ENCODE results near the gene ANXA10.

DNA sequence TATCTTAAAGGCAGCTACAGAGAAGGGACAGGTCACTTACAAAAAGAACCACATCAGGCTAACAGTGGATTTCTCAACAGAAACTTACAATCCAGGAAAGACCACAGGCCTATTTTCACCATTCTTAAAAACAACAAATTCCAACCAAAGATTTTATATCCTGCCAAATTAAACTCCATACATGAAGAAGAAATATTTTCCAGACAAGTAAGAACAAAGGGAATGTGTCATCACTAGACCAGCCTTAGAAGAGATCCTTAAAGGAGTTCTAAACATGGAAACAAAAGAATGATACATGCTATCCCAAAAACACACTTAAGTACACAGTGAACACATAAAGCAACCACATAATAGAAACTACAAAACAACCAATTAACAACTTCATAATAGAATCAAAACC lies 105.6 kb downstream of the ANXA10 start:
- TF ChIP-seq NRF1 (IDR thresholded peaks at IDR 0.05; ENCODE audit: low read depth, low read length) (no peak), FOXJ3 (CRISPR knock-in tag; IDR thresholded peaks at IDR 0.05) (no peak)
- TF ChIP-seq, protein P1, sequence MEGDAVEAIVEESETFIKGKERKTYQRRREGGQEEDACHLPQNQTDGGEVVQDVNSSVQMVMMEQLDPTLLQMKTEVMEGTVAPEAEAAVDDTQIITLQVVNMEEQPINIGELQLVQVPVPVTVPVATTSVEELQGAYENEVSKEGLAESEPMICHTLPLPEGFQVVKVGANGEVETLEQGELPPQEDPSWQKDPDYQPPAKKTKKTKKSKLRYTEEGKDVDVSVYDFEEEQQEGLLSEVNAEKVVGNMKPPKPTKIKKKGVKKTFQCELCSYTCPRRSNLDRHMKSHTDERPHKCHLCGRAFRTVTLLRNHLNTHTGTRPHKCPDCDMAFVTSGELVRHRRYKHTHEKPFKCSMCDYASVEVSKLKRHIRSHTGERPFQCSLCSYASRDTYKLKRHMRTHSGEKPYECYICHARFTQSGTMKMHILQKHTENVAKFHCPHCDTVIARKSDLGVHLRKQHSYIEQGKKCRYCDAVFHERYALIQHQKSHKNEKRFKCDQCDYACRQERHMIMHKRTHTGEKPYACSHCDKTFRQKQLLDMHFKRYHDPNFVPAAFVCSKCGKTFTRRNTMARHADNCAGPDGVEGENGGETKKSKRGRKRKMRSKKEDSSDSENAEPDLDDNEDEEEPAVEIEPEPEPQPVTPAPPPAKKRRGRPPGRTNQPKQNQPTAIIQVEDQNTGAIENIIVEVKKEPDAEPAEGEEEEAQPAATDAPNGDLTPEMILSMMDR (IDR thresholded peaks at IDR 0.05) = no peak
